GM18498 (cell line): ENCODE results near the gene UBE2L3.

ENCODE experiments used
- ATAC-seq: cut with Tn5 transposase; IDR thresholded peaks from one replicate; pipeline ENCODE4 v1.9.1; 2021; ENCODE audit warnings: mild to moderate bottlenecking, moderate library complexity; ENCODE audit not compliant: unreplicated experiment

The UBE2L3 gene

GRCh38 chr22:21665047-21665851 lies 97.7 kb downstream of the UBE2L3 start:
- ATAC-seq, result no peak

DNA sequence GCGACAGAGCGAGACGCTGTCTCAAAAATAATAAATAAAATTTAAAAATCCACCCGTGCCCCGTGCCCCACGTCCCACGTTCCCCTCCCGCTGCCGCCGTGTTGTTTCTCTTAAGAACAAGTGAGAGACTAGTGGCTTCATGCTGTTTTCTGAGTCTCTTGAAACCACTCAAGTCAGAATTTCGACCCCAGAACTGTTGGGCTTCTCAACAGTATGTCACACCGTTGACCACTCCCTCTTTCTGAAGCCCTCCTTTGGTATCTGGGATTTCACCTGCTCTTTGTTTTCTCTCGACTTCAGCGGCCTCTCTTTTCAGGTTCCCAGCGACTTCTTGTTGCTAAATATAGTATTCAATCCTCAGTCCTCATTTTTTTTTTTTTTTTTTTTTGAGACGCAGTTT lies 99.3 kb downstream of the UBE2L3 start:
- no peak for ATAC-seq

- no peak for ATAC-seq
Observed at GRCh38 chr22:21669026-21669425, 101.5 kb downstream of the UBE2L3 start.

GRCh38 chr22:21672107-21672629 lies 104.7 kb downstream of the UBE2L3 start:
- ATAC-seq, result no peak
